HepG2 (cell line): ENCODE data around the gene RFX7.

Source experiments
- ATF2 ChIP-seq: sonication (generic); formaldehyde crosslinking; IDR thresholded peaks from 2 replicates; pipeline ENCODE4 v1.4.0; 2020; ENCODE audit warnings: missing genetic modification reagents
- POLR2A ChIP-seq, 2 experiments: IDR thresholded peaks; 2 replicates each; pipeline ENCODE4 v1.6.1; 2011; ENCODE audit warnings: low read depth in 2 of 2, low read length in 2 of 2, mild to moderate bottlenecking in 1 of 2, moderate library complexity in 1 of 2; ENCODE audit not compliant: insufficient read depth in 1 of 2

DNA sequence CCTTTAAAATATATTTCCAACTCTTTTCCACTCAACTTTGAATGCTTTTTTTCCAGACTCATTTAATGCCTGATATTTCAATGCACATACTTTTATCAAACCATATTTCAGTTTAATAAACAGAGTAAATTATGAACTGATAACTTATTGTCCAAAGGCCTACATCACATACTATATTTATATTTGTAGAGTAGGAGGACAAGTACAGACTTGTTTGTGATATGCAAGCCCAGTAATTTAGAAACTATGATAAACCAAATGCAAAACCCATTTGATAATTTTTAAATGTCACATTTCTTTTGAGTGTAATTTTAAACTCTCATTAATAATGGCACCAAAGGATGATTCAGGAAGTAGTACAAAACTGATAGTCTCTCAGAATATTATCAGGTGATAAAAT, 3.3 kb downstream of the RFX7 start:
- TF ChIP-seq ATF2 (CRISPR knock-in tag) = no peak
- no peak for TF ChIP-seq POLR2A (IDR thresholded peaks at IDR 0.05; ENCODE audit: insufficient read depth in 1 of 2, low read depth in 2 of 2, low read length in 2 of 2)
